NT2/D1 (cell line): ENCODE data around the gene AJM1.
A peak's percentile ranks its signal among the peaks of the same experiment; 100 is the strongest.
"Not testable (repeated sequence)": the region's sequence is repeated elsewhere in the genome, so short reads cannot be mapped to it uniquely, and the experiment has no call there.

Experiments
- DNase-seq: peaks from one replicate; pipeline ENCODE4 v3.0.0-alpha.2; 2011; ENCODE audit warnings: low read depth, low spot score
- H3K27me3 ChIP-seq: 2 replicates; pipeline ENCODE4 v1.6.0; 2011; ENCODE audit warnings: mild to moderate bottlenecking; ENCODE audit not compliant: insufficient read length, insufficient read depth
- H3K36me3 ChIP-seq: 2 replicates; pipeline ENCODE4 v1.6.1; 2011; ENCODE audit warnings: mild to moderate bottlenecking, low read length, mixed read lengths; ENCODE audit not compliant: insufficient read depth, insufficient read length
- H3K4me1 ChIP-seq: 2 replicates; pipeline ENCODE4 v1.5.1; 2011; ENCODE audit not compliant: insufficient read depth, insufficient read length
- H3K4me3 ChIP-seq: 2 replicates; pipeline ENCODE4 v1.5.1; 2011; ENCODE audit warnings: low read depth; ENCODE audit not compliant: insufficient read length
- H3K9ac ChIP-seq: 2 replicates; pipeline ENCODE4 v1.6.0; 2011; ENCODE audit warnings: low read depth; ENCODE audit not compliant: insufficient read length
- H3K9me3 ChIP-seq: 2 replicates; pipeline ENCODE4 v1.5.1; 2011; ENCODE audit warnings: mild to moderate bottlenecking, low read length; ENCODE audit not compliant: insufficient read depth
- SUZ12 ChIP-seq: IDR thresholded peaks from 2 replicates; pipeline ENCODE4 v1.6.1; 2011; ENCODE audit not compliant: insufficient read length, insufficient read depth; ENCODE audit errors: extremely low read depth
- YY1 ChIP-seq: IDR thresholded peaks from 2 replicates; pipeline ENCODE4 v1.6.1; 2011; ENCODE audit not compliant: insufficient read length, insufficient read depth
- ZNF274 ChIP-seq: IDR thresholded peaks from 2 replicates; pipeline ENCODE4 v1.6.1; 2011; ENCODE audit warnings: mild to moderate bottlenecking, low read depth, low read length

Gene AJM1

GRCh38 chr9:136843801-136844740 is 1.8 kb downstream of the AJM1 start:
- H3K36me3 ChIP-seq = peaks cover 19% of the 10 kb centered on the region
- not testable (repeated sequence) for H3K9ac ChIP-seq, H3K4me3 ChIP-seq, H3K27me3 ChIP-seq, DNase-seq, H3K9me3 ChIP-seq
- peaks cover 41% of the 10 kb centered on the region for H3K4me1 ChIP-seq

GRCh38 chr9:136844761-136845464 is 2.6 kb downstream of the AJM1 start:
- H3K4me3 ChIP-seq = no peak overlapping the region
- H3K9ac ChIP-seq = no peak overlapping the region
- H3K9me3 ChIP-seq = no peaks in the 10 kb centered on the region; the same call in 1 of the 2 replicates
- no peak for DNase-seq
- H3K36me3 ChIP-seq = peaks cover 10% of the 10 kb centered on the region
- H3K4me1 ChIP-seq = peaks cover 33% of the 10 kb centered on the region
- no peak for TF ChIP-seq SUZ12
- no peak for TF ChIP-seq ZNF274
- TF ChIP-seq YY1 = no peak
- H3K27me3 ChIP-seq = no peaks in the 10 kb centered on the region

GRCh38 chr9:136845465-136846260 is 3.4 kb downstream of the AJM1 start:
- peaks cover 9% of the 10 kb centered on the region for H3K36me3 ChIP-seq
- H3K4me3 ChIP-seq = peak overlapping the region; percentile 82
- no peaks in the 10 kb centered on the region; the same call in 1 of the 2 replicates for H3K9me3 ChIP-seq
- H3K9ac ChIP-seq = peak overlapping the region; percentile 95
- peaks cover 37% of the 10 kb centered on the region for H3K4me1 ChIP-seq
- DNase-seq = no peak
- H3K27me3 ChIP-seq = no peaks in the 10 kb centered on the region
- TF ChIP-seq SUZ12 (no peak), ZNF274 (no peak), YY1 (no peak)

GRCh38 chr9:136846376-136847087 is 4.3 kb downstream of the AJM1 start:
- no peak for TF ChIP-seq YY1
- TF ChIP-seq ZNF274 = no peak
- no peak for TF ChIP-seq SUZ12
- peaks cover 36% of the 10 kb centered on the region for H3K4me1 ChIP-seq
- H3K9ac ChIP-seq = peak overlapping the region; percentile 95
- H3K4me3 ChIP-seq = peak overlapping the region; percentile 82
- no peaks in the 10 kb centered on the region; the same call in 1 of the 2 replicates for H3K9me3 ChIP-seq
- H3K27me3 ChIP-seq = no peaks in the 10 kb centered on the region
- no peak for DNase-seq
- peaks cover 15% of the 10 kb centered on the region for H3K36me3 ChIP-seq

- no peaks in the 10 kb centered on the region for H3K27me3 ChIP-seq
- peak overlapping the region; percentile 95 for H3K4me3 ChIP-seq
- no peaks in the 10 kb centered on the region; the same call in 1 of the 2 replicates for H3K9me3 ChIP-seq
- H3K4me1 ChIP-seq = peaks cover 35% of the 10 kb centered on the region
- peak overlapping the region; percentile 99 for H3K9ac ChIP-seq
- peak; percentile 77 for DNase-seq
- TF ChIP-seq SUZ12 (no peak), YY1 (no peak), ZNF274 (no peak)
- H3K36me3 ChIP-seq = peaks cover 22% of the 10 kb centered on the region
Measured at GRCh38 chr9:136847088-136847825, 5.0 kb downstream of the AJM1 start.

- Histone ChIP-seq H3K9me3 (no peaks in the 10 kb centered on the region; the same call in 1 of the 2 replicates), H3K36me3 (peaks cover 28% of the 10 kb centered on the region), H3K4me1 (peaks cover 35% of the 10 kb centered on the region), H3K4me3 (peak overlapping the region; percentile 95), H3K9ac (peak overlapping the region; percentile 99), H3K27me3 (no peaks in the 10 kb centered on the region)
- TF ChIP-seq SUZ12 (no peak), YY1 (no peak), ZNF274 (no peak)
- DNase-seq = peak; percentile 51
Measured at GRCh38 chr9:136847826-136848392, 5.6 kb downstream of the AJM1 start.
